HG02840 (cell line): Measurements from ENCODE around the gene CLDN22.
"Not testable (repeated sequence)": the region's sequence is repeated elsewhere in the genome, so short reads cannot be mapped to it uniquely, and the experiment has no call there.

Experiments
- ATAC-seq: cut with Tn5 transposase; IDR thresholded peaks from one replicate; pipeline ENCODE4 v1.9.1; 2021; ENCODE audit warnings: mild to moderate bottlenecking, moderate library complexity, moderate number of reproducible peaks; ENCODE audit not compliant: unreplicated experiment, low FRiP score

CLDN22 gene

DNA sequence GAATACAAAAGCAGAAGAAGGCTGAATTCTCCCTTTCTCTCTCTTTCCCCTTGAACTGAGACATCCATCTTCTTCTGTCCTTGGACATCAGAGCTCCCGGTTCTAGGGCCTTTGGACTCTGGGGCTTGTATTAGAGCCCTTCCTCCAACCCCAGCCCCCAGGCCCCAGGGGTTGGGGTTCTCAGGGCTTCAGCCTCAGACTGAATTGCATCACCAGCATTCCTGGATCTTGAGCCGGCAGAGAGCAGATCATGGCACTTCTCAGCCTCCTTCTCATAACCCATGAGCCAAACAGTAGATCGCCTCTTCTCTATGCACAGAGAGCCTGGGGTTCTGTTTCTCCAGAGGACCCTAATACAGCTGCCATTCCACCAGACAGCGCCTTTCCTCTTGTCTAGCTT lies 27.5 kb upstream of the CLDN22 start:
- no peak for ATAC-seq

DNA sequence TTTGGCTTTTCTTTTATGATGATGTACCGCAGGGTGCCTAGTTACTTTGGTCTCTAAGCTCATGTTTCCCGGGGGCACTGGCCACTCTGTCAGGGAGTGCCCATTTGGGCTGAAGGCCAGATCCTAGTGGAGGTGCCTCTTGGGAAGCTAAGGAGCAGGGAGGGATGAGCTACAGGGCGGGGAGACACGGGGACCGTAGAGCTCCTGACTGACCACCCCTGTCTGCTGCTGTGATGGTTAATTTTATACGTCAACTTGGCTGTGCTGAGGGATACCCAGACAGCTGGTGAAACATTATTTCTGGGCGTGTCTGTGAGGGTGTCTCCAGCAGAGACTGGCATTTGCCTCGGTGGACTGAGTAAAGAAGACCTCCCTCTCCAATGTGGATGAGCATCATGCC lies 27.1 kb upstream of the CLDN22 start:
- ATAC-seq, result no peak

DNA sequence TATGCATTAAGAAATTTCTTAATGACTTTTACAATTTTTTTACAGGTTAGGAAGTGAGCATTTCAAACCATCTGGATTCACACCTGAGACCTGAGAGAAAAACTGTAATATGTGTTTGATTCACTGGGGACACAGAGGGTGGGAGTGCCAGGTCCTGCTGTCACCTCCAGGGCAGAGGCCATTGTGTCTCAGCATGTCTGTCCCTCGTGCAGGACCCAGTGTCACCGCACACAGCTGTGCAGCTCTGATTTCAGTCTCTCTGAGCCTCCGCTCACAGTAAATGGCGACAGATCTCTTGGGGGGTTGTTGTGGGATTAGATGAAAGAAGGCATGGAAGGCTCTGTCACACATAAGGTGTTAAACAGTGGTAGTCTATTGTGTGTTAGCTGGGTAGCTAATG lies 25.2 kb upstream of the CLDN22 start:
- no peak for ATAC-seq

DNA sequence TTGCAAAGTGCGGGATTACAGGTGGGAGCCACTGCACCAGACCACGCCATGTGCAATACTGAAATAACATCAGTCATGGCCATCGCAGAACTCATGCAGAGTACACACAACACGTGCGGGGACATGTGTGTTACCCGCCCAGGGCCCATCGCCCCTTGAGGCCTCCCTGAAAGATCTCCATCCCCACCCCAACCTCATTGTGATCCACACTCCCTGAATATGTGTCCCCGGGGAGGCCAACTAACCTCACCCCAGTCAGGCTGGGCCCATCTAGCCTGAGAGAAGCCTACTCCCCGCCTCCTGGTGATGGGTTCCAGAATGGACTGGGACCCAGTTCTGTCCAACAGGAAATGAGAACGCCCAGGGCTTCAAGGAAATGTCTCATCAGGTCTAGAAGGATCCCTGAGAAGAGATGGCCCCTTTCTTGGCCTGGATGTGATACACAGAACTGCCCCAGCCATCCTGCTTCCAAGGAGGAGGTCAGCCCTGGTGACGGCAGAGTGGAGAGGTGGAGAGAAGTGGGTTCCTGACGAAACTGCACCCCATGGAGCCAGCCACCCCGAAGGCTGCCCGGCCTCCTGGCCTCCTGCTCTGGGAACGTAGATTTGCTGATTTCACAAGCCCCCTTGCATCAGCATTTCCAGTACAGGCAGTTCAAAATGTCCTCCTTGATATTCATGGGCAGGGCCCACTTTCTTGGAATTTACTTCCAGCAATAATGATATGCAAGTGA lies 24.6 kb upstream of the CLDN22 start:
- no peak for ATAC-seq

DNA sequence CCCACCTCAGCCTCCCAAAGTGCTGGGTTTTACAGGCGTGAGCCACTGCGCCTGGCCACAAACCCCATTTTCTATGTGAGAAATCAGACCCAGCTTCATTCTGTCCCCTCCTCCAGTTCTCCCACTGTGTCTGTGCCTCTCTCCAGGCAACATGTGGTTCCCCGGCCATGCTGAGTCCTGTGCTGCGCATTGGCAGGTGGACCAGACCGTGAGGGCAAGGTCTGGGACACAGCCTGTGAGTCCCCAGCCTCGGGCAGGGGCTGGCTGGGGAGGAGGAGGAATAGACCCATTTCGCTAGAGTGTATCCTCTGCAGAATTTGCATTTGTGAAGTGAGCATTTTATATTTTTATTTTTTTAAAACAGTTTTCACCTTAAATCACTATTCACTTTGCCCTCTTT lies 23.7 kb upstream of the CLDN22 start:
- ATAC-seq, result no peak

DNA sequence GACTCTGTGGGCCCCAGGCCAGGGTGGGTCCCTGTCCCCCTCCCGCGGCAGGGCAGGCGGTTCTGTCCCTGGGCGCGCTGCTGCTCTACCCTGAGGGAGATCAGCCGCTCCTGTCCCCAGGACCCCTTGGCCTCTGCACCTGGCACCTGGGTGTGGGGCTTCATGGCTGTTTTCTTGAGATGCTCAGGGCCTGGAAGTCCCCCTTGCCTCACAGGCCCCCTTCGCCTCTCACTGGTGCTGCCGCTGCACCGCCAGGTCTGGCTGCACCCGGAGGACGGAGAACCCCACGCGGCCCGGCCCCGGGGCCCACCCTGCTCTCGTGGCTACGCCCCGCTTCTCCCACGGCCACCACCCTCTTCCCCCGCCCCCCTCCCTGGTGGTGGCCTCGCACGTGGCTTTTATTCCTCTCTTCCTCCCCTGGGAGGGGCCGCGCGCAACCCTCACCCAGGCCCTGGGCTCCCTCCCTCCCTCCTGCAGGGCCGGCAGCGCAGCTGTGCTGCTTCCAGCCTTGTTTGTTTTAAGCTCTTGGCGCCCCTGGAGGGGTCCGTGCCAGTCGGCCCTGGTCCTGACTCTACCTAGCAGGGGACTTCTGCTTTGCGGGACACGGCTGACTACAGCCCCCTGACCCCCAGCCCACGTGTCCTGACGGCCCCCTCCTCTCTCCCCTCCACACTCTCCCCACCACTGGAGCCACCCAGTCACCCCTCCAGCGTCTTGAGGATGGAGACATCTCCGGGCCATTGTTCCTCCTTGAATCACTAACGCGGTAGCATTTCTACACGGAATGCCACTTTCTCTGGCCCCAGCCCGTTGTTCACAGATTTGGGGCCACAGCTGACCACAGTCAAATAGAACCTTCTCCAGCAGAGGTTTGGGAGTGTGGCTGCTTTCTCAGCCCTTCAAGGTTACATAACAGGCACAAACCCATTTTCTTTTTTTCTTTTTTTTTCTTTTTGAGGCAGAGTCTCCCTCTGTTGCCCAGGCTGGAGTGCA lies 22.8 kb upstream of the CLDN22 start:
- no peak for ATAC-seq

DNA sequence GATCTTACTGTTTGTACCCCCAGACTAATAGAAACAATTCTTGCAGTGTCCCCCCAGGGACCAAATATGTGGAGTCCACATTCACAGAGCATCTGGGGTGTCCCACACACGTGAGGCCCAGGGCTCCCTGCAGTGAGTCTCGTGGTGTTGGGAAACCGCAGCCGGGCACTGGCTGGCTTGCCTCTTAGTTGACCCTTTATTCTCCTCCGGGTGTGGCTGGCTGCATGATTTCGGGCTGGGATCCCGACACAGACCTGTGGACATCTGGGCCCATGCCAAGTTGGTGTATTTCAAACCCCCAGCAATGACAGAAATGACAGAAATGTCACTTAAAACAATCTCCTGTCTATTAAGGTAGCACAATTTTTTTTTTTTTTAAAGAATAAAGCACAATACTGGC lies 17.8 kb upstream of the CLDN22 start:
- no peak for ATAC-seq

DNA sequence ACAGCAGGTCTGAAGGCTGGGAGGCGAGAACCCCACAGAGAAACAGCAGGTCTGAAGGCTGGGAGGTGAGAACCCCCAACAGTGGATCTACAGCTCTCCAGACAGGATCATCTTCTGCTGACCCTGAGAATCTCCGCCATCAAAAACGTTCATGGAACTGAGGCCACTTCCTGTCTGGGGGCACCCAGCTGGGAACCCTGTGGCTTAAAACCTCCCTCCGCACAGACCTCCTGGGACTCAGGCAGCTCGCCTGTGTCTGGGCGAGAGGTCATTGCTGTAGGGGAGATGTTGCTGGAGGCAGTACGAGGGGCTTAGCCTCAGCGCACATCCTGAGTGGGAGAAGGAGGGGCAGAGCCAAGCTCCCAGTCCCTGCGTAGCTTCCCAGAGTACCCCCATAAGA lies 17.3 kb upstream of the CLDN22 start:
- no peak for ATAC-seq

DNA sequence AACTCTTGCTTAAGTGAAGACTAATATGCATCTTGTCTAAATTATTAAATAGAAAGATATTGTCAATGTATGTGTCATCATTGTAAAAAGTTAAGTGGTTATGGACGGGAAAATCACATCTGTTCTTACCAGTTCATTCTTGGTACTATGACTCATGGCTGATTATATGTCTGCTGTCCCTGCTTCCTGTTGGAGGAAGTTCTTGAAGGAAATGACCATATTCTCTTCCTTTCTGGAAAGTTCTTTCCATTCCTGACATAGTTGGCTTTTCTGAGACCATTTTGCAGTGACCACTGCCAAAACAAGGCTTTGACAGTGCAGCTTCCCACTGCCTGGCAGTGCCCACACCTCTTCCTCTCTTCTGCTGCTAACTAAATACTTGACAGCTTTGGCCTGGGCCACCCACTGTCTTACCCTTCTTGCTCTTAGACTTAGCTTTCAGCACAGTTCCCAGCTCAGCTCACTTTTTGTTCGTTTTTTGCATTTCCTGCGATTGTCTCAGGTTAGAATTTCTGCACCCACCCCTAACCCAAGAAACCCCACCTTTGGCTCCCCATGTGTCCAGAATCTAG lies 15.4 kb upstream of the CLDN22 start:
- no peak for ATAC-seq

DNA sequence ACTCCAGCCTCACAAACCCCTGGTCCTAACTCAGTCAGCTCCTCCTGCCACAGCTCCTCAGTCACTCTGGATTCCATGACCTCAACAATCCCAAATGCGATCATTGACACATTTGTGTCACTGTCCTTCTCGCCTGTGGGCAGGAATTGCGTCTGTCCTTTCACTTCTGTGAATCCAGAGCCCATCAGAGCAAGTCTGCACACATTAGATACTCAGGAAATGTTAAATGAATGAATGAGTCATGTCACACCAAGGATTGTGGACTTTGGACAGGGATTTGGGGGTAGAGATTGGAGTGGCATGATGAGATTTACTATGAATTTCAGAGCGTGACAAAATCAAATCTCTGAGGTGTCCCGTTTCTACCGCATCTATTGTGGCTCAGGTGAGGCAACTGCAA lies 13.9 kb upstream of the CLDN22 start:
- ATAC-seq, result no peak

DNA sequence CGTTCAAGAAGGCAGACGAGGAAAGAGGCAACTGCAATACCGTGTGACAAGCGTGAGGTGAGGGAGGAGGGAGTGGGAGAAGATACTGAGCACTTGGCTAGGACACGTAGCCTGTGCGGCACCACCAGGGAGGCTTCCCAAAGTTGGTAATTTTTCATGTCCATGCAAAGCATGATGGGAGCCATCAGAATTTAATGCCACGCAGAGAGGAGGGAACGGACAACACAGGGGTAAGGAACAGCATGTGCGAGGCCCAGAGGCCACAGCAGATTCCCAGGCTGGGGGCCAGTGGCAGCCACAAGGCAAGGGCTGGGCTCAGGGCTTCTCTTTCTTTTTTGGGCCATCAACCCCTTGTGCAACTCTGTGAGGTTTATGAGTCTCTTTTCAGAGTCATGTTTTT lies 13.1 kb upstream of the CLDN22 start:
- no peak for ATAC-seq

DNA sequence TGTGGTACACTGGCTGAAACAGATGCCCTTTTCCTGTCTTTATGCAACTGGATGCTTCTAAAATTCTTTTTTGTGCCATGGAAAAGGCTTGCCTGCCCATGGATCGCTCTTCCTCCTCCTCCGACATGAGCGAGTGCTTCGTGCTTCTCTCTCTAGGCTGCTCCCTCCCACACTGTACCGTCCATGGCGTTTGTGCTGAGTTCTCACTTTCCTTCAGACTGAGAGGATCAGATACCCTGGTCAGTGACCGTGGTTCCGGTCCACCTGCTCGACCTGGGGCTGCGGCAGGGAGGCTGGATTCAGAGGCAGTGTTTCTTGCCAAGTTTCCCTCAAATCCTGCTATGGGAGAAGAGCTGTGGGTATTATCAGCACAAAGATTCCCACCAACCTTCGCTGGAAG lies 12.4 kb upstream of the CLDN22 start:
- ATAC-seq, result no peak

DNA sequence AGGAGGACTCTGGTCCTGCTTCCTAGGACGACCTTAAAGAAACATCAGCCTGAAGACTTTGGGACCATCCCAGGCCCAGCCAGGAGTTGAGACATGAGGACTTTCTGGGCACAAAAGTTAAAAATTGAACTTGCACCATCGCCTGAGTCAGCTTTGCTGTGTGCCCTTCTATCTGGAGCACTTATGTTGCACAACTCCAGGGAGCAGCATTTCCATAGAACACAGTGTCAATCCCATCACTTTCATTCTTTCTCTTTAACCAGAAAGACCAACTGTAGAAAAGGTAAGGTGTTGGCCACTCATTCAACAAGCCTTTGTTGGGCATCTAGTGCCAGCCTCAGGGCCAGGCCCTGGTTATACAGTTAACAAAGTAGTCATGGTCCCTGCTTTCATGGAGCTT lies 10.8 kb upstream of the CLDN22 start:
- no peak for ATAC-seq

DNA sequence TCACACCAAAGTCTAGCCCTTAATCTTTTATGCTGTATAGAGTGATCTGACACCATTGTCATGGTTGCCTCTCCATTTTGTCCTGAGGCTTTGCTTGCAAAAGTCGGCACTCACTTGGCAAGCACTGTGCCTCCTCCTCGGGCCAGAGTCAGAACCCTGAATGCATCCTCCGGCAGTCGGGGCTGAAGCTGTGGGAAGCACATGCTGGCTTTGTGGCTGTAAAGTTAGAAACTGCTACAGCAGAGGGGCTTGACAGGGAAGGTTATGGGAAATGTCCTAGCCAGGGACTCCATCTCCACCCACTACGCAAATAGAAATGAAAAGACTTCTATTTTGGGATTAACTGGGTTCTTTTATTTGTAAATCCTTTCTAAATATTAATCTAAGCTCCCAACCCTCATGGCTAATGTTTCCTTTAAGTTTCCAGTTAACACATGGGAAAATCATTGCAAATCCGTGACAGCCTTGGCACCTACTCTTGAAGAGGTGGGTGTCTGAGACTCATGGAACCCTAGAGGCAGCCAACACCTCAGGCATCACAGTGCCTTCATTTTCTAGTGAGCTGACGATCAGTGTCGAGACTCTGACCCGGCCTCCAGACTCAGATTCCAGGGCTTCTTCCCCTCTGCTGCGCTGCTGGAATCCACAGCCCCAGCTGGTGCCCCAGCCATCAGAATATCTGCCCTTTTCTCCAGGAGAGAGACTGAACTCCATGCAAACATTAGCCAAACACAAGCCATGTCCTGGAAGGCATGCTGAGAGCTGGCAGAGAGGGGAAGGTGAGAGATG lies 10.1 kb upstream of the CLDN22 start:
- no peak for ATAC-seq

DNA sequence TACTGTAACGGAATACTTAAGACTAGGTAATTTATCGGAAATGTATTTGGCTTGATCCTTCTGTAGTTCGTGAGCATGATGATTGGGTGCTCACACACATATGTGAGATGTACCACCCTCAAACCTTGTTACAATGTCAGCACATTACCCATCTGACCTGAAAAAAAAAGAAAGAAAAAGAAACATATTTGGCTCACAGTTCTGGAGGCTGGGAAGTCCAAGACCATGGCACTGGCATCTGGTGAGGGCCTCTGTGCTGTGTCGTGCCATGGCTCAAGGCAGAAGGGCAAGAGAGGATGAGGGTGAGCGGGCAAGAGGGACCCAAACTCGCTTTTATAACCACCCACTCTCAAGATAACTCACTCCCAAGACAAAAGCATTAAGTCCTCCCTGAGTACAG lies 9.2 kb upstream of the CLDN22 start:
- ATAC-seq, result no peak

DNA sequence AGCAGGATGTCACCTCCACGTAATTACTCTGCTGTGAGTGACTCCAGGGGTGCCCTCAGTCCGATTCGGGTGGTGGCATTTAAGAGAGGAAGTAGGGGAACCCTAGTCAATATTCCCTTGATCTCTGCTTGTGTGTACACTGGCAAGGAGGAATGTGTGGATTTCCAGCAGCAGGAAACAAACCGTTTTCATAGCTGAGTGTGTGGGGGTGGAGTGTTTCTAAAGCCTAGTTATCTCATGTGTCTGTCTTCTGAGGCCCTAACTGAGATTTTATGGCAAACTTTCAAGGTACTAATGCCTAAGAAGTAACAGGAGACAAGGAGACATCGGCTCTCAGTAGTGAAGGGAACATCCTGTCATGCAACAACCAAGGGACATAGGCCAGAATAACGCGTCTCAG lies 8.8 kb upstream of the CLDN22 start:
- ATAC-seq, result no peak

DNA sequence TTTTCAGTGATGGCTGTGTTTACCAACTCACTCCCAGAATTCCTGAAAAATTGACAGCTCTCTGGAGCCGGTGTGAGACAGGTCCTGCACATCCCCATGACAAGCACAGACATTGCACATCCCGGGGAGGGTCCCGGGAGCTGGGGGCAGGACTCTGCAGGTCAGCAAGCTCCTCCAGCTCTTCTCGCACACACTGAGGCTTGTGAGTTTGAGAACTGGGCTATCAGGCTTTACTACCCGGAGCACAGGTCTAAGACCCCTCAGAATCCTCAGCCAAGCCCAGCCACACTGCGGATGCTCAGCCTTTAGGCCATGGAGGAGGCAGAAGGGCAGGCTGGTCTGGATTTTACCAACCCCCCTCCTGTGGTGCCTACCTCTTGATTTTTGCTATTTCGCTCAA lies 7.8 kb upstream of the CLDN22 start:
- no peak for ATAC-seq

DNA sequence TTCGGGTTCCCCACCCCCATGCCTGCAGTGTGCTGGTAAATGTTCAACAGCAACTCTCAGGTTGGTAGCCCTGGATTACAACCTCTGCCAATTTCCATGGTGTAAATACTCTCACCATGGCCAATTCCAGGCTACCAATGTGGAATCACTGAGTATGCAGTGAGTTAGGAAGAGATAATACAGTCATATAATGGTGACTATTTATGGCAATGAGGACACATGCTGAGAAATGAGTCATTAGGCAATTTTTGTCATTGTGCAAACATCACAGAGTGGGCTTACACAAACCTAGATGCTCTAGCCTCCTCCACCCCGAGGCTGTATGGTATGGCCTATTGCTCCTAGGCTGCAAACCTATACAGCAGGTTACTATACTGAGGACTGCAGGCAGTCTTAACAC lies 6.8 kb upstream of the CLDN22 start:
- ATAC-seq, result no peak

DNA sequence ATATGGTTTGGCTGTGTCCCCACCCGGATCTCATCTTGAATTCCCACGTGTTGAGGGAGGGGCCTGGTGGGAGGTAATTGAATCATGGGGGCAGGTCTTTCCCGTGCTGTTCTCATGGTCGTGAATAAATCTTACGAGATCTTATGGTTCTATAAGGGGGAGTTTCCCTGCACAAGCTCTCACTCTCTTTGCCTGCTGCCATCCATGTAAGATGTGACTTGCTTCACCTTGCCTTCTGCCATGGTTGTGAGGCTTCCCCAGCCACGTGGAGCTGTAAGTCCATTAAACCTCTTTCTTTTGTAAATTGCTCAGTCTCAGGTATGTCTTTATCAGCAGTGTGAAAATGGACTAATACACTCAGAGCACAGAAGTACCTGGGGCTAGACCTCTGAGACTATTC lies 6.3 kb upstream of the CLDN22 start:
- ATAC-seq, result not testable (repeated sequence)

DNA sequence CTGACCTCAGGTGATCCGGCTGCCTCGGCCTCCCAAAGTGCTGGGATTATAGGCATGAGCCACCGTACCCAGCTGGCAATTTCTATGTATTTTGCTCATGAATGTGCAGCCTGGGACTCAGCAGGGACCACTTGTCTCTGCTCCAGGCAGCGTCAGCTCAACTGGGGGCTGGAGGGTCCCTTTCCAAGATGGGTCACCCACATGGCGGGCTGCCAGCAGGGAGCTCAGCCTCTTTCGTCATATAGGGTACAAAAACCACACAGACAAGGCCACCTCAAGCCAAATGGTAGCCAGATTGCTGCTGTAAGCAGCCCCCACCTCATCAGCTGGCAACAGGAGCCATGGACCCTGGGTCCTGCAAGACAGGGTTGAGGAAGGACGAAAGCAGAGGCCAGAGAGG lies 4.5 kb upstream of the CLDN22 start:
- no peak for ATAC-seq

DNA sequence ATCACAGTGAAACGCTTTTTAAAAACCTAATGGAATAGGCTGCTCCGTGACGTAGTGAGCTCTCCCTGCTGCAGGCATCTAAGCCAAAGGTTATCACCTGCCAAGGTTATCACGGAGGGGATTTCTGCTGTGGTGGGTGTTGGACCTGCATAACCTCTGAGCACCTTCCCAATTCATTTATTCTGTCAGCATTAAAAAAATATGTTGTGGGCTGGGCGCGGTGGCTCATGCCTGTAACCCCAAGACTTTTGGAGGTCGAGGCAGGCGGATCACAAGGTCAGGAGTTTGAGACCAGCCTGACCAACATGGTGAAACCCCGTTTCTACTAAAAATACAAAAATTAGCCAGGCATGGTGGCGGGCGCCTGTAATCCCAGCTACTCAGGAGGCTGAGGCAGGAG lies 4.0 kb upstream of the CLDN22 start:
- not testable (repeated sequence) for ATAC-seq
